ENCODE measurements around the gene SYCP2L.

The SYCP2L gene

DNA sequence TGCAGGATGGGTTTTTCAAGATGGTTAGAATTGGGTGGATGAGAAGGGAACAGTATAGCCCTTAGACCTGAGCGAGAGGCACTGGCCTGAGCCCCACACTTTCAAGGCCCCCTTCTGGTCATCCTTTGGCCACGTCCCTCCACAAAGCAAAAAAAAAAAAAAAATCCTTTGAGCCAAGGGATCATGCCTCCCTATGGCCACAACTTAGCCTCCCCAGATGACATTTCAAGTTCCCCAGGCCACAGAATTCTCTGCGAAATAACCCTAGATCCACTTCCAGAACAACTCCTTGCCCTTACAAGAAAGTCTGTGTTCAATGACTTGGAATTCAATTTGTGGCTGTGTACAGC, 126.8 kb downstream of the SYCP2L start:
- H3K27me3 ChIP-seq (ENCODE audit: insufficient read depth, low read length): no peaks in the 10 kb centered on the region
- H3K9ac ChIP-seq (ENCODE audit: low read length): no peak overlapping the region
- no peak overlapping the region for H3K23ac ChIP-seq (ENCODE audit: low read length)
- no peak overlapping the region for H3K4ac ChIP-seq (ENCODE audit: low read depth, low read length)
- no peak overlapping the region for H2AFZ ChIP-seq (ENCODE audit: insufficient read depth, low read length, poor library complexity)
- H4K91ac ChIP-seq (ENCODE audit: low read depth, low read length): no peak overlapping the region
- H4K8ac ChIP-seq (ENCODE audit: low read depth, low read length): no peak overlapping the region
- no peak overlapping the region for H4K12ac ChIP-seq (ENCODE audit: low read depth, low read length)
- H3K4me3 ChIP-seq (ENCODE audit: low read depth, low read length): no peak overlapping the region
- no CpG with 5 or more reads among the region's 3 CpGs for WGBS (ENCODE audit: extremely low coverage, insufficient coverage, insufficient read length)
- H3K4me2 ChIP-seq (ENCODE audit: low read length): no peak overlapping the region
- H2AK5ac ChIP-seq (ENCODE audit: low read length): no peak overlapping the region
- no peak overlapping the region for H2BK12ac ChIP-seq (ENCODE audit: low read length)
- peaks cover 6 to 10% of the 10 kb centered on the region in 2 experiments for H3K4me1 ChIP-seq (ENCODE audit: control insufficient read depth in 1 of 2, insufficient read depth in 2 of 2, low read length in 2 of 2)
- no peaks in the 10 kb centered on the region for H3K9me3 ChIP-seq (ENCODE audit: insufficient read depth, low read depth, low read length)
- H3K36me3 ChIP-seq (ENCODE audit: control insufficient read depth in 1 of 2, insufficient read depth in 2 of 2, low read length in 2 of 2): no peaks in the 10 kb centered on the region
- H3K18ac ChIP-seq (ENCODE audit: low read length): no peak overlapping the region
- H3K14ac ChIP-seq (ENCODE audit: low read length): no peak overlapping the region
- H3K27ac ChIP-seq (ENCODE audit: low read depth, low read length): no peak overlapping the region
- no peaks in the 10 kb centered on the region for H3K79me2 ChIP-seq (ENCODE audit: control insufficient read depth, insufficient read depth, low read length, poor library complexity)
- DNase-seq: no peak
- no peak overlapping the region for H2BK5ac ChIP-seq (ENCODE audit: low read depth, low read length, poor library complexity)
- no peak overlapping the region for H2BK120ac ChIP-seq (ENCODE audit: insufficient read depth, low read length, poor library complexity)
- H3K79me1 ChIP-seq (ENCODE audit: low read length): no peaks in the 10 kb centered on the region

DNA sequence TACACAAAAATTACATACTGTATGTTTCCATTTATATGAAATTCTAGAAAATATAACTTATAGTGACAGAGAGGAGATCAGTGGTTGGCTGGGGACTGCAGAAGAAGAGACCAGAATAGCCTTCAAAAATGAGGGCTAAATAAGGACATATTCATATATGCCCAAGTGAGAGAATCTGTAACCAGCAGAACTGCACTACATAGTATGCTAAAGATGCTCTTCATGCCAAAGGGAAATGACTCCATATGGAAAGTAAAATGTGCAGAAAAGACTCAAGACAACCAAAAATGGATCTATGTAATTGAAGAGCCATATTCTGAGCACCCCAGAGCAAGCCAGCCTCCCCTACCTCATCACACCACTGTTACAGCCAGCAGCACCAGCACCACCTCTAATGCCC, 128.2 kb downstream of the SYCP2L start:
- Histone ChIP-seq H3K4me1 (ENCODE audit: control insufficient read depth in 1 of 2, insufficient read depth in 2 of 2, low read length in 2 of 2) (peaks cover 3% of the 10 kb centered on the region in 2 experiments), H3K79me2 (ENCODE audit: control insufficient read depth, insufficient read depth, low read length, poor library complexity) (no peaks in the 10 kb centered on the region), H3K27me3 (ENCODE audit: insufficient read depth, low read length) (no peaks in the 10 kb centered on the region), H3K36me3 (ENCODE audit: control insufficient read depth in 1 of 2, insufficient read depth in 2 of 2, low read length in 2 of 2) (no peaks in the 10 kb centered on the region), H3K23ac (ENCODE audit: low read length) (no peak overlapping the region), H3K27ac (ENCODE audit: low read depth, low read length) (no peak overlapping the region), H3K14ac (ENCODE audit: low read length) (no peak overlapping the region), H2BK5ac (ENCODE audit: low read depth, low read length, poor library complexity) (no peak overlapping the region), H3K9me3 (ENCODE audit: insufficient read depth, low read depth, low read length) (no peaks in the 10 kb centered on the region), H4K91ac (ENCODE audit: low read depth, low read length) (no peak overlapping the region), H3K9ac (ENCODE audit: low read length) (no peak overlapping the region), H2AFZ (ENCODE audit: insufficient read depth, low read length, poor library complexity) (no peak overlapping the region), H2BK12ac (ENCODE audit: low read length) (no peak overlapping the region), H2BK120ac (ENCODE audit: insufficient read depth, low read length, poor library complexity) (no peak overlapping the region), H3K4ac (ENCODE audit: low read depth, low read length) (no peak overlapping the region), H3K18ac (ENCODE audit: low read length) (no peak overlapping the region), H4K8ac (ENCODE audit: low read depth, low read length) (no peak overlapping the region), H2AK5ac (ENCODE audit: low read length) (no peak overlapping the region), H3K79me1 (ENCODE audit: low read length) (no peaks in the 10 kb centered on the region), H3K4me3 (ENCODE audit: low read depth, low read length) (no peak overlapping the region), H3K4me2 (ENCODE audit: low read length) (no peak overlapping the region), H4K12ac (ENCODE audit: low read depth, low read length) (no peak overlapping the region)
- DNase-seq: no peak

DNA sequence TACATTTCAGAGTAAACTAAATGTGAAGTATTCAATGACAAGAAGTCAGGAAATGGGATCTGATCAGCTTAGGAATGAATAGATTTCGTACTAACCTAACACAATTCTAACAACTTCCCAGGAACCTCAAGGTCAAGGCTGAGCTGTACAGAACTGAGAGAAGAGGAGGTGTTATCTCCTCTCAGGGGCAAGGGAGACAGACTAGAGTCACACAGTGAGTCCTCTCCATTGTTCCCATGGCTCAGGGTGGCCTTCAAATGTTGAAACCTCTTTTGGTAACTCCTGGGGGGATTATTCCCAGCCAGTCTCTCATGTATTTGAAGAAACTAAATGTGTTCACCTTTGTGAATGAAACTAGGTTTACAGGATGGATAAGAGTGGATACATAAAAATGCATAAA, 129.6 kb downstream of the SYCP2L start:
- H3K79me2 ChIP-seq (ENCODE audit: control insufficient read depth, insufficient read depth, low read length, poor library complexity): no peaks in the 10 kb centered on the region
- WGBS (ENCODE audit: extremely low coverage, insufficient coverage, insufficient read length): no CpG with 5 or more reads among the region's 1 CpG

DNA sequence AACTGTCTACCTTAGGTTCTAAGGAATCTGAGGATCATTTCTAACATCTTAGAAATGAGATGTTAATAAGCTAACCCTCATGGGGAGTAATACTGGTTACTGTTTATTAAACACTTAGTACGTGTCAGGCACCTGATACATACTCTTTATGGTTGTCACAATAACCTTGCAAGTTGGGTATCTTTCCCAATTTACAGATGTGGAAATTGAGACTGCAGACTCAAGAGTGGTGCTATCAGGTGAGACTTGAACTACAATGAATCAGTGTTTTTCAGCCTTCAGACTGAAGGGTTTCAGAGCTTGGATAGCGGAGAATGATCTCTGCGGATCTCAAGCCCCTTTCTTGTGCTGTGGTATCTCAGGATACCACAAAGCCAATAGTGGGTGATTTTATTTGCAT, 130.2 kb downstream of the SYCP2L start:
- no peak overlapping the region for H2BK12ac ChIP-seq (ENCODE audit: low read length)
- no peak overlapping the region for H2BK5ac ChIP-seq (ENCODE audit: low read depth, low read length, poor library complexity)
- H4K12ac ChIP-seq (ENCODE audit: low read depth, low read length): no peak overlapping the region
- H4K8ac ChIP-seq (ENCODE audit: low read depth, low read length): no peak overlapping the region
- H3K18ac ChIP-seq (ENCODE audit: low read length): no peak overlapping the region
- no peak overlapping the region for H3K4ac ChIP-seq (ENCODE audit: low read depth, low read length)
- no peaks in the 10 kb centered on the region for H3K4me1 ChIP-seq (ENCODE audit: control insufficient read depth in 1 of 2, insufficient read depth in 2 of 2, low read length in 2 of 2)
- H3K27me3 ChIP-seq (ENCODE audit: insufficient read depth, low read length): no peaks in the 10 kb centered on the region
- no peak overlapping the region for H3K27ac ChIP-seq (ENCODE audit: low read depth, low read length)
- H4K91ac ChIP-seq (ENCODE audit: low read depth, low read length): no peak overlapping the region
- H3K4me3 ChIP-seq (ENCODE audit: low read depth, low read length): no peak overlapping the region
- no peaks in the 10 kb centered on the region for H3K36me3 ChIP-seq (ENCODE audit: control insufficient read depth in 1 of 2, insufficient read depth in 2 of 2, low read length in 2 of 2)
- H3K9ac ChIP-seq (ENCODE audit: low read length): no peak overlapping the region
- no peak overlapping the region for H3K14ac ChIP-seq (ENCODE audit: low read length)
- H2AFZ ChIP-seq (ENCODE audit: insufficient read depth, low read length, poor library complexity): no peak overlapping the region
- no peaks in the 10 kb centered on the region for H3K79me2 ChIP-seq (ENCODE audit: control insufficient read depth, insufficient read depth, low read length, poor library complexity)
- no peak overlapping the region for H2AK5ac ChIP-seq (ENCODE audit: low read length)
- no peaks in the 10 kb centered on the region for H3K79me1 ChIP-seq (ENCODE audit: low read length)
- WGBS (ENCODE audit: extremely low coverage, insufficient coverage, insufficient read length): no CpG with 5 or more reads among the region's 3 CpGs
- no peak overlapping the region for H3K23ac ChIP-seq (ENCODE audit: low read length)
- H3K4me2 ChIP-seq (ENCODE audit: low read length): no peak overlapping the region
- no peaks in the 10 kb centered on the region for H3K9me3 ChIP-seq (ENCODE audit: insufficient read depth, low read depth, low read length)
- no peak for DNase-seq
- no peak overlapping the region for H2BK120ac ChIP-seq (ENCODE audit: insufficient read depth, low read length, poor library complexity)

More for the DNA sequence above, 129.6 kb downstream of the SYCP2L start:
- Histone ChIP-seq H4K12ac (ENCODE audit: low read depth, low read length) (no peak overlapping the region), H3K23ac (ENCODE audit: low read length) (no peak overlapping the region), H4K91ac (ENCODE audit: low read depth, low read length) (no peak overlapping the region), H3K14ac (ENCODE audit: low read length) (no peak overlapping the region), H2BK5ac (ENCODE audit: low read depth, low read length, poor library complexity) (no peak overlapping the region), H3K4me1 (ENCODE audit: control insufficient read depth in 1 of 2, insufficient read depth in 2 of 2, low read length in 2 of 2) (peaks cover 3% of the 10 kb centered on the region in 2 experiments), H2BK120ac (ENCODE audit: insufficient read depth, low read length, poor library complexity) (no peak overlapping the region), H2AK5ac (ENCODE audit: low read length) (no peak overlapping the region), H3K36me3 (ENCODE audit: control insufficient read depth in 1 of 2, insufficient read depth in 2 of 2, low read length in 2 of 2) (no peaks in the 10 kb centered on the region), H3K4ac (ENCODE audit: low read depth, low read length) (no peak overlapping the region), H4K8ac (ENCODE audit: low read depth, low read length) (no peak overlapping the region), H2BK12ac (ENCODE audit: low read length) (no peak overlapping the region), H3K27me3 (ENCODE audit: insufficient read depth, low read length) (no peaks in the 10 kb centered on the region), H3K9ac (ENCODE audit: low read length) (no peak overlapping the region), H2AFZ (ENCODE audit: insufficient read depth, low read length, poor library complexity) (no peak overlapping the region), H3K79me1 (ENCODE audit: low read length) (no peaks in the 10 kb centered on the region), H3K4me3 (ENCODE audit: low read depth, low read length) (no peak overlapping the region), H3K18ac (ENCODE audit: low read length) (no peak overlapping the region), H3K4me2 (ENCODE audit: low read length) (no peak overlapping the region), H3K9me3 (ENCODE audit: insufficient read depth, low read depth, low read length) (no peaks in the 10 kb centered on the region), H3K27ac (ENCODE audit: low read depth, low read length) (no peak overlapping the region)
- no peak for DNase-seq

All from trophoblast cell (in vitro differentiated cells and primary cell).